Measurements from ENCODE around the gene GNAO1. TPM values are rescaled to one million over a fixed set of nuclear protein-coding genes. Genes with fewer than 3 reads are reported as not detected.

Gene GNAO1
- total RNA-seq, 4 donors from 2014 or later, result 1.4 to 4.4 (median 2.5) TPM

DNA sequence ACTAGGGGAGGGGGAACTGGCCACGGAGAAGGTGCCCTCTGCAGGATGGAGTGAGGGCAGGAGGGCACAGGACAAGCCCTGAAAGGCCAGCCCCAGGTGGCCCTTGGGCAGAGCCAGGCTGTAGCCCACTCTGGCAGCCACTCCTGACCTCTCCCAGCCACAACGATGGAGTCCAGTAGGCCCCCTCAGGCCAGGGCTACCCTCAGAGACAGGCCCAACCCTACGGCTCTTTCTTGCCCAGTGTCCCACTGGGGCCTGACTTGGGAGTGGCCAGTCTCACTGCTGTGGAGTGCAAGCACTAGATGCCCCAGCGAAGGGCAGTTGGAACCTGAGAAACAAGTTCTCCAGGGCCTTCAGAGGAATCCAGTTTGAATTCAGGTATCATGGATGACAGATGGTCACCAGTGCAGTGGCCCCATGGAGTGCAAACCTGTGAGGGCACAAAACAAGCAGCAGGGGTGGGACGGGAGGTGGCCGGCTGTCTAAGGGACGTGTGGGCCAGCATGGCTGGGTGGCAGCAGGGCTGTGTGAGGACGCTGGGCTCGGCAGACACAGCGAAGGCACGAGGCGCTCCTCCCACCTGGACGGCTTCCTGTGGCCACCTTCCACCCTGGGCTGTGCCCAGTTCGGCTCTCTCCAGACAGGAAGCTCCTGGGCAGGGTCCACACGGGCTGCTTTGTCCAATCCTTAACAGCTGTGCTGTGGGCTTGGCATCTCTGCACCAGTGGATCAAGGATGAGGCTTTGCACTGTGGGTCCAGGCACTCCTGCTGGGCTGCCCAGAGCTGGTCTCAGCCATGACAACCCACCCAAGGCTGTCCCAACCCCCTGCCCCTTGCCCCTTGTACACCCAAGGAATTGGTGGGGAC lies 162.0 kb downstream of the GNAO1 start:
- intact Hi-C loops (cut with DNase I), result no loop called here
- Histone ChIP-seq H3K4me1 (peaks cover 5 to 13% of the 10 kb centered on the region in 2 donors), H3K36me3 (no peaks in the 10 kb centered on the region), H3K4me3 (replicated peaks in 1 of 3) (no peak overlapping the region), H3K27ac (no peak overlapping the region), H3K27me3 (no peaks in the 10 kb centered on the region), H3K9me3 (no peaks in the 10 kb centered on the region)
- WGBS, 2 donors, result 93 to 94% methylated on average over 5 to 11 of the region's 15 CpGs
- DNase-seq, result no peak
- TF ChIP-seq, protein P1, sequence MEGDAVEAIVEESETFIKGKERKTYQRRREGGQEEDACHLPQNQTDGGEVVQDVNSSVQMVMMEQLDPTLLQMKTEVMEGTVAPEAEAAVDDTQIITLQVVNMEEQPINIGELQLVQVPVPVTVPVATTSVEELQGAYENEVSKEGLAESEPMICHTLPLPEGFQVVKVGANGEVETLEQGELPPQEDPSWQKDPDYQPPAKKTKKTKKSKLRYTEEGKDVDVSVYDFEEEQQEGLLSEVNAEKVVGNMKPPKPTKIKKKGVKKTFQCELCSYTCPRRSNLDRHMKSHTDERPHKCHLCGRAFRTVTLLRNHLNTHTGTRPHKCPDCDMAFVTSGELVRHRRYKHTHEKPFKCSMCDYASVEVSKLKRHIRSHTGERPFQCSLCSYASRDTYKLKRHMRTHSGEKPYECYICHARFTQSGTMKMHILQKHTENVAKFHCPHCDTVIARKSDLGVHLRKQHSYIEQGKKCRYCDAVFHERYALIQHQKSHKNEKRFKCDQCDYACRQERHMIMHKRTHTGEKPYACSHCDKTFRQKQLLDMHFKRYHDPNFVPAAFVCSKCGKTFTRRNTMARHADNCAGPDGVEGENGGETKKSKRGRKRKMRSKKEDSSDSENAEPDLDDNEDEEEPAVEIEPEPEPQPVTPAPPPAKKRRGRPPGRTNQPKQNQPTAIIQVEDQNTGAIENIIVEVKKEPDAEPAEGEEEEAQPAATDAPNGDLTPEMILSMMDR (IDR thresholded peaks at IDR 0.05), result no peak
- TF ChIP-seq POLR2A (IDR thresholded peaks at IDR 0.05), result no peak

DNA sequence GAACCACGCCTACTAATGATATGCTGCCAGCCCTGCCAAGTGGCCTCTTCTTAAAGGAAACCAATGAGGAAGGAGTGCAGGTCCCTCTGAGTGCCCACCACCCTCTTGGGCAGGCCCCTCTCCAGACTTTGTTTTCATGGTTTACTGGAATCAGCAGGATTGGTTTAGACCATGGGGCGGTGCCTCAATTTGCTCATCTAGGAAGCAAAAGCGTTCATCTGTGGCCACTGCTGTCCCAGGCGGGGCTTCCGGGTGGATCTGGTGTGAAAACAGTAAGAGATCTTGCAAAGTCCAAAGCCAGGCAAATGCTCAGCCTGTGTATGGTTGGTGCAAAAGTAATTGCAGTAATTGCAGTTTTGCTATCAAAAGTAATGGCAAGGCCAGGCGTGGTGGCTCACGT lies 162.7 kb downstream of the GNAO1 start:
- intact Hi-C loops (cut with DNase I), result no loop called here
- H3K4me1 ChIP-seq, result peaks cover 5 to 13% of the 10 kb centered on the region in 2 donors
- H3K36me3 ChIP-seq, result no peaks in the 10 kb centered on the region
- TF ChIP-seq POLR2A (IDR thresholded peaks at IDR 0.05), result no peak
- no peak for DNase-seq
- no peak overlapping the region for H3K27ac ChIP-seq
- no peaks in the 10 kb centered on the region for H3K9me3 ChIP-seq
- WGBS, 2 donors, result 76 to 91% methylated on average over 7 of the region's 7 CpGs
- H3K4me3 ChIP-seq (replicated peaks in 1 of 3), result no peak overlapping the region
- H3K27me3 ChIP-seq, result no peaks in the 10 kb centered on the region

DNA sequence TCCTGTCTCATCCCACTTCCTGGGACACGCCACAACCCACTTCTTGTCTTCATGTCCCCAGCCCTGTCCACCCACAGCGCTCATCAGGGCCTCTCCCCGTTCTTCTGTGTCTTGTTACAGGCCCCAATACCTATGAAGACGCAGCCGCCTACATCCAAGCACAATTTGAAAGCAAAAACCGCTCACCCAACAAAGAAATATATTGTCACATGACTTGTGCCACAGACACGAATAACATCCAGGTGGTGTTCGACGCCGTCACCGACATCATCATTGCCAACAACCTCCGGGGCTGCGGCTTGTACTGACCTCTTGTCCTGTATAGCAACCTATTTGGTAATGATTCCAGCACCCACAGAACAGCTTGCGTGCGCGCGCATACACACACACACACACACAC lies 163.5 kb downstream of the GNAO1 start:
- intact Hi-C loops (cut with DNase I), result no loop called here
- no peak overlapping the region for H3K27ac ChIP-seq
- H3K4me3 ChIP-seq (replicated peaks in 1 of 3), result no peak overlapping the region
- DNase-seq, result no peak
- no peaks in the 10 kb centered on the region for H3K36me3 ChIP-seq
- no peaks in the 10 kb centered on the region for H3K27me3 ChIP-seq
- H3K9me3 ChIP-seq, result no peaks in the 10 kb centered on the region
- H3K4me1 ChIP-seq, result peaks cover 5 to 13% of the 10 kb centered on the region in 2 donors
- 95 to 97% methylated on average over 17 of the region's 17 CpGs for WGBS, 2 donors
- TF ChIP-seq POLR2A (IDR thresholded peaks at IDR 0.05), result no peak
- TF ChIP-seq, protein P1 (IDR thresholded peaks at IDR 0.05), result no peak

GRCh38 chr16:56355221-56355620 lies 163.9 kb downstream of the GNAO1 start:
- 93 to 95% methylated on average over 9 of the region's 9 CpGs for WGBS, 2 donors
- Histone ChIP-seq H3K4me1 (peaks cover 5 to 13% of the 10 kb centered on the region in 2 donors), H3K4me3 (replicated peaks in 1 of 3) (no peak overlapping the region), H3K27me3 (no peaks in the 10 kb centered on the region), H3K9me3 (no peaks in the 10 kb centered on the region), H3K27ac (no peak overlapping the region), H3K36me3 (no peaks in the 10 kb centered on the region)
- intact Hi-C loops (cut with DNase I), result no loop called here
- TF ChIP-seq, protein P1 (IDR thresholded peaks at IDR 0.05), result no peak
- no peak for TF ChIP-seq POLR2A (IDR thresholded peaks at IDR 0.05)
- no peak for DNase-seq

GRCh38 chr16:56355786-56356275 lies 164.5 kb downstream of the GNAO1 start:
- H3K27ac ChIP-seq, result peak overlapping the region in 1 of 3 donors; percentile 45

More at GRCh38 chr16:56355786-56356275, 164.5 kb downstream of the GNAO1 start:
- H3K4me1 ChIP-seq, result peaks cover 5 to 13% of the 10 kb centered on the region in 2 donors
- H3K4me3 ChIP-seq (replicated peaks in 1 of 3), result no peak overlapping the region
- WGBS, 2 donors, result 71 to 73% methylated on average over 14 of the region's 14 CpGs
- intact Hi-C loops (cut with DNase I), result no loop called here
- H3K27me3 ChIP-seq, result no peaks in the 10 kb centered on the region
- no peaks in the 10 kb centered on the region for H3K36me3 ChIP-seq
- H3K9me3 ChIP-seq, result no peaks in the 10 kb centered on the region
- no peak for DNase-seq
- TF ChIP-seq POLR2A (IDR thresholded peaks at IDR 0.05), result no peak
- TF ChIP-seq, protein P1 (IDR thresholded peaks at IDR 0.05), result no peak
